ENCODE results near the gene IGSF11.
"Not testable (repeated sequence)": the region's sequence is repeated elsewhere in the genome, so short reads cannot be mapped to it uniquely, and the experiment has no call there.

IGSF11 gene

GRCh38 chr3:118978393-118978758 lies 56.3 kb downstream of the IGSF11 start:
- Histone ChIP-seq H3K4me3 (no peak overlapping the region), H3K9me3 (replicated peaks in 1 of 11) (no peaks in the 10 kb centered on the region), H3K4me1 (no peaks in the 10 kb centered on the region), H3K9ac (no peak overlapping the region), H3K36me3 (no peaks in the 10 kb centered on the region), H3K27ac (no peak overlapping the region), H4K20me1 (no peaks in the 10 kb centered on the region), H3K4me2 (no peak overlapping the region), H3K27me3 (no peaks in the 10 kb centered on the region)
- TF ChIP-seq Cebpa-rat (IDR thresholded peaks at IDR 0.05): no peak

GRCh38 chr3:118977671-118978392 lies 56.8 kb downstream of the IGSF11 start:
- TF ChIP-seq Cebpa-rat (IDR thresholded peaks at IDR 0.05): no peak
- Histone ChIP-seq H3K4me1 (no peaks in the 10 kb centered on the region), H3K9ac (no peak overlapping the region), H3K9me3 (replicated peaks in 1 of 11) (no peaks in the 10 kb centered on the region), H3K27me3 (no peaks in the 10 kb centered on the region), H3K36me3 (no peaks in the 10 kb centered on the region), H3K4me3 (no peak overlapping the region), H4K20me1 (no peaks in the 10 kb centered on the region), H3K27ac (no peak overlapping the region), H3K4me2 (no peak overlapping the region)

GRCh38 chr3:118977118-118977517 lies 57.5 kb downstream of the IGSF11 start:
- no peak for TF ChIP-seq Cebpa-rat (IDR thresholded peaks at IDR 0.05)
- no peaks in the 10 kb centered on the region for H4K20me1 ChIP-seq
- H3K36me3 ChIP-seq: no peaks in the 10 kb centered on the region
- H3K4me1 ChIP-seq: no peaks in the 10 kb centered on the region
- H3K9ac ChIP-seq: no peak overlapping the region
- no peak overlapping the region for H3K4me2 ChIP-seq
- no peaks in the 10 kb centered on the region for H3K27me3 ChIP-seq
- no peaks in the 10 kb centered on the region for H3K9me3 ChIP-seq (replicated peaks in 1 of 11)
- no peak overlapping the region for H3K27ac ChIP-seq
- H3K4me3 ChIP-seq: no peak overlapping the region

DNA sequence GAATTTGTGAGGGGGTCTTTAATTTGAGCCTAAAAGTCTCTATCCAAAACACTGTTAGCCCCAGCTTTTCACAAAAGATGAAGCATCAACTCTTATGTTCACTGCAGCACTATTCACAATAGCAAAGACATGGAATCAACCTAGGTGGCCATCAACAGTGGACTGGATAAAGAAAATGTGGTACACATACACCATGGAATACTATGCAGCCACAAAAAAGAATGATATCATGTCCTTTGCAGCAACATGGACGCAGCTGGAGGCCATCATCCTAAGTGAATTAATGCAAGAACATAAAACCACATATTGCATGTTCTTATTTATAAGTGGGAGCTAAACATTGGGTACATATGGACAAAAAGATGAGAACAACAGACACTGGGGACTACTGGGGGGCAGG lies 59.2 kb downstream of the IGSF11 start:
- H3K9ac ChIP-seq; H3K36me3 ChIP-seq; H3K27ac ChIP-seq; H3K4me2 ChIP-seq; H4K20me1 ChIP-seq; H3K4me3 ChIP-seq; H3K4me1 ChIP-seq; H3K27me3 ChIP-seq; H3K9me3 ChIP-seq (replicated peaks in 1 of 11): not testable (repeated sequence)

DNA sequence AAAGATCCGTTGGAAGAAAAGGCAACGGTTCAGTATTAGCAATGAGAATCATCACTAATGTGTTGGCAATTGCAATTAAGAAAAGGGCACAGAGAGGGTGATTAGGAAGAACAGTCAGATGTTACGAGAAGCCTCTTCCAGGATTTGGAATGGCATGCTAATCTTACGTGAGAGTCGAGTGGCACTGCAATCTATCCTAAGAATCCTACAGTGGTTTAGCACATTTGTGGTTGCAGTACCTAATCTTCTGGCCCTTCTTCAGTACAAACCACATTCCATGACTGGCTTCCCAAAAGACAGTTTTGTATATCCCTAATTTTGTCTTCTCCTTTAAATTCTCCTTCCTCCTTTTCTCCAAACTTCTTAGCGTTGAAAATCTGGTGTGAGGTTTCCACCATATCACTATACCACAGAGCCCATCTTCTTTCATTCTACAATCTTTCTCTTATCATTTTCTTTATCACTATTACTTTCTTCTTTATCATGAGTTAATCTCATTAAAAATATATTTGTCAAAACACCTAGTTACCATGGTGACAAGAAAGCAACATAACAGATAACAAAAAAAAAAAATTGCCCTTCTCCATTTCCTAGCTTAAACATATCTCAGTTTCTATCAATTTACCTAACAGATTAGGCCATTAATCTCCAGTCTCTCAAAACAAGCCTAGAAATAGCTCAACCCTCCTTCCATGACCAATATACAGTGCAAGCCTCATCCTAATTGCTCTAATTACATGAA lies 60.1 kb downstream of the IGSF11 start:
- Histone ChIP-seq H3K9me3 (replicated peaks in 1 of 11) (no peaks in the 10 kb centered on the region), H3K4me3 (no peak overlapping the region), H4K20me1 (no peaks in the 10 kb centered on the region), H3K4me2 (no peak overlapping the region), H3K36me3 (no peaks in the 10 kb centered on the region), H3K27me3 (no peaks in the 10 kb centered on the region), H3K4me1 (peaks cover 0 to under 1% (median 0%) of the 10 kb centered on the region in 10 experiments; a peak in 1 of 20 replicates), H3K27ac (no peak overlapping the region), H3K9ac (no peak overlapping the region)
- TF ChIP-seq Cebpa-rat (IDR thresholded peaks at IDR 0.05): no peak

GRCh38 chr3:118973050-118973449 lies 61.6 kb downstream of the IGSF11 start:
- no peak overlapping the region for H3K27ac ChIP-seq
- H3K9ac ChIP-seq: no peak overlapping the region
- peaks cover 0 to 15% (median 8%) of the 10 kb centered on the region in 10 experiments; a peak in 15 of 20 replicates for H3K4me1 ChIP-seq
- no peaks in the 10 kb centered on the region for H4K20me1 ChIP-seq
- TF ChIP-seq Cebpa-rat (IDR thresholded peaks at IDR 0.05): no peak
- no peaks in the 10 kb centered on the region for H3K36me3 ChIP-seq
- no peak overlapping the region for H3K4me3 ChIP-seq
- no peak overlapping the region for H3K4me2 ChIP-seq
- no peaks in the 10 kb centered on the region for H3K27me3 ChIP-seq
- H3K9me3 ChIP-seq (replicated peaks in 1 of 11): no peaks in the 10 kb centered on the region

- no peak overlapping the region for H3K9ac ChIP-seq
- H3K36me3 ChIP-seq: no peaks in the 10 kb centered on the region
- no peak overlapping the region for H3K27ac ChIP-seq
- H3K4me2 ChIP-seq: no peak overlapping the region
- peaks cover 0 to 18% (median 8%) of the 10 kb centered on the region in 10 experiments; a peak in 15 of 20 replicates for H3K4me1 ChIP-seq
- no peaks in the 10 kb centered on the region for H4K20me1 ChIP-seq
- TF ChIP-seq Cebpa-rat (IDR thresholded peaks at IDR 0.05): no peak
- no peak overlapping the region for H3K4me3 ChIP-seq
- H3K9me3 ChIP-seq (replicated peaks in 1 of 11): no peaks in the 10 kb centered on the region
- H3K27me3 ChIP-seq: no peaks in the 10 kb centered on the region
These were observed 63.8 kb downstream of the IGSF11 start for GRCh38 chr3:118970819-118971218.

DNA sequence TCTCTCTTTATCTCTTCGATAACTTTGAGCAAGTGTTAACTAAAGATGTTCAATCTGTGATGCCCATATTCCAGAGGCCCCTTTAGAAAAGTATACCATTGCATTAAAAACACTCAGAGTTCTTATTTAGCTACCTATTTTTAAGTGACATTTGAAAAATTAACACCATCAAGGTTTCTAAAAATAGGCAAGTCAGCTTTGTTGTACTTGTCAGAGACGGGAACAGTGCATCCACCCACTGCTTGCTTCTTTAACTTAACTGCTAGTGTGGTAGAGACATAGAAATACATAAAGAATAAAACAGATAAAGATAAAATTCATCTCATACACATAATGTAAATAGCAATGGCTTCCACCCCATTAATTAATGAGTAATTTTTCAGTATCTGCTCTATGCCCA lies 66.0 kb downstream of the IGSF11 start:
- Histone ChIP-seq H4K20me1 (no peaks in the 10 kb centered on the region), H3K4me1 (peaks cover 0 to 18% (median 8%) of the 10 kb centered on the region in 10 experiments; a peak in 15 of 20 replicates), H3K27ac (no peak overlapping the region), H3K36me3 (no peaks in the 10 kb centered on the region), H3K27me3 (no peaks in the 10 kb centered on the region), H3K4me3 (no peak overlapping the region), H3K4me2 (peak overlapping the region in 5 of 11 experiments; percentile 7 to 30 (median 21); a peak in 7 of 22 replicates), H3K9me3 (replicated peaks in 1 of 11) (no peaks in the 10 kb centered on the region), H3K9ac (no peak overlapping the region)
- TF ChIP-seq Cebpa-rat (IDR thresholded peaks at IDR 0.05): no peak

DNA sequence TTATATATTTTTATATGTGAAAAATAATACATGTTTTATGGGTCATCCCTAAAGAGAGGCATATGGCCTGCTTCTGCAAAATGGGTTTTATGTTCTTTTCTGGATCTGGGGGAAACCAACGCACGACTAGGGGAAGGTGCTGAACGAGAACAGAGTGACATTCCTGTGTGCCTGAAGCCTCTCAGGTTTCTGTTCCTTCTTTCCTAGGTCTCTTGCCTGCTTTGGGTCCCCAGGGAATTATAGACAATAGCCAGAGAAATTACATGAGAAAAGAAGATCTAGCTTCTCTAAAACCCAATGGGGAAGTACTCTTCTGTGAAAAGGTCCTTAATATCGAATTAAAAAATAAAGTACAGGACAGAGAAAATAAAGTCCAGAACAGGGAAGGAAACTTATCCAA lies 66.5 kb downstream of the IGSF11 start:
- H3K27me3 ChIP-seq: no peaks in the 10 kb centered on the region
- no peak overlapping the region for H3K4me3 ChIP-seq
- TF ChIP-seq Cebpa-rat (IDR thresholded peaks at IDR 0.05): no peak
- no peak overlapping the region for H3K27ac ChIP-seq
- no peak overlapping the region for H3K9ac ChIP-seq
- no peaks in the 10 kb centered on the region for H4K20me1 ChIP-seq
- peaks cover 0 to 18% (median 8%) of the 10 kb centered on the region in 10 experiments; a peak in 15 of 20 replicates for H3K4me1 ChIP-seq
- no peaks in the 10 kb centered on the region for H3K9me3 ChIP-seq (replicated peaks in 1 of 11)
- H3K4me2 ChIP-seq: peak overlapping the region in 5 of 11 experiments; percentile 7 to 30 (median 21); a peak in 5 of 22 replicates
- H3K36me3 ChIP-seq: no peaks in the 10 kb centered on the region

- TF ChIP-seq Cebpa-rat (IDR thresholded peaks at IDR 0.05): no peak
- Histone ChIP-seq H4K20me1 (no peaks in the 10 kb centered on the region), H3K4me2 (no peak overlapping the region), H3K4me1 (peaks cover 0 to 18% (median 8%) of the 10 kb centered on the region in 10 experiments; a peak in 15 of 20 replicates), H3K27me3 (no peaks in the 10 kb centered on the region), H3K9me3 (replicated peaks in 1 of 11) (no peaks in the 10 kb centered on the region), H3K27ac (no peak overlapping the region), H3K4me3 (no peak overlapping the region), H3K9ac (no peak overlapping the region), H3K36me3 (no peaks in the 10 kb centered on the region)
These were observed 67.9 kb downstream of the IGSF11 start for GRCh38 chr3:118966700-118967099.
